ENCODE results near the gene FMNL1.

FMNL1 gene

GRCh38 chr17:45222289-45222995, 757 bp downstream of the FMNL1 start:
- peak; percentile 65 for DNase-seq (ENCODE audit: low spot score)

- no peak for DNase-seq (ENCODE audit: low spot score)
Measured at GRCh38 chr17:45222996-45223538, 1.4 kb downstream of the FMNL1 start.

- peak; percentile 64 for DNase-seq (ENCODE audit: low spot score)
Measured at GRCh38 chr17:45223539-45224528, 2.1 kb downstream of the FMNL1 start.

GRCh38 chr17:45224671-45225050, 3.0 kb downstream of the FMNL1 start:
- DNase-seq (ENCODE audit: low spot score), result no peak

- peak; percentile 36 for DNase-seq (ENCODE audit: low spot score)
Measured at GRCh38 chr17:45225051-45225700, 3.5 kb downstream of the FMNL1 start.

- DNase-seq (ENCODE audit: low spot score), result peak; percentile 90
Measured at GRCh38 chr17:45225964-45226530, 4.4 kb downstream of the FMNL1 start.

GRCh38 chr17:45226576-45226975, 4.9 kb downstream of the FMNL1 start:
- DNase-seq (ENCODE audit: low spot score), result peak; percentile 51

- DNase-seq (ENCODE audit: low spot score), result peak; percentile 84
Measured at GRCh38 chr17:45227101-45227925, 5.6 kb downstream of the FMNL1 start.

- DNase-seq (ENCODE audit: low spot score), result peak; percentile 76
Measured at GRCh38 chr17:45227926-45228762, 6.5 kb downstream of the FMNL1 start.

- peak; percentile 81 for DNase-seq (ENCODE audit: low spot score)
Measured at GRCh38 chr17:45228763-45229539, 7.3 kb downstream of the FMNL1 start.

GRCh38 chr17:45229681-45230409, 8.2 kb downstream of the FMNL1 start:
- no peak for DNase-seq (ENCODE audit: low spot score)

- DNase-seq (ENCODE audit: low spot score), result no peak
Measured at GRCh38 chr17:45230410-45230786, 8.7 kb downstream of the FMNL1 start.

- DNase-seq (ENCODE audit: low spot score), result no peak
Measured at GRCh38 chr17:45230787-45231480, 9.2 kb downstream of the FMNL1 start.

- DNase-seq (ENCODE audit: low spot score), result no peak
Measured at GRCh38 chr17:45231481-45232116, 9.9 kb downstream of the FMNL1 start.

GRCh38 chr17:45232514-45233422, 11.1 kb downstream of the FMNL1 start:
- DNase-seq (ENCODE audit: low spot score), result no peak

GRCh38 chr17:45233423-45233924, 11.8 kb downstream of the FMNL1 start:
- DNase-seq (ENCODE audit: low spot score), result no peak
